HG03565 (cell line): ENCODE data around the gene S100A4.
"Not testable (repeated sequence)": the region's sequence is repeated elsewhere in the genome, so short reads cannot be mapped to it uniquely, and the experiment has no call there.

Experiments
- ATAC-seq: cut with Tn5 transposase; IDR thresholded peaks from one replicate; pipeline ENCODE4 v1.9.1; 2021; ENCODE audit warnings: mild to moderate bottlenecking, moderate library complexity; ENCODE audit not compliant: unreplicated experiment

Gene S100A4

DNA sequence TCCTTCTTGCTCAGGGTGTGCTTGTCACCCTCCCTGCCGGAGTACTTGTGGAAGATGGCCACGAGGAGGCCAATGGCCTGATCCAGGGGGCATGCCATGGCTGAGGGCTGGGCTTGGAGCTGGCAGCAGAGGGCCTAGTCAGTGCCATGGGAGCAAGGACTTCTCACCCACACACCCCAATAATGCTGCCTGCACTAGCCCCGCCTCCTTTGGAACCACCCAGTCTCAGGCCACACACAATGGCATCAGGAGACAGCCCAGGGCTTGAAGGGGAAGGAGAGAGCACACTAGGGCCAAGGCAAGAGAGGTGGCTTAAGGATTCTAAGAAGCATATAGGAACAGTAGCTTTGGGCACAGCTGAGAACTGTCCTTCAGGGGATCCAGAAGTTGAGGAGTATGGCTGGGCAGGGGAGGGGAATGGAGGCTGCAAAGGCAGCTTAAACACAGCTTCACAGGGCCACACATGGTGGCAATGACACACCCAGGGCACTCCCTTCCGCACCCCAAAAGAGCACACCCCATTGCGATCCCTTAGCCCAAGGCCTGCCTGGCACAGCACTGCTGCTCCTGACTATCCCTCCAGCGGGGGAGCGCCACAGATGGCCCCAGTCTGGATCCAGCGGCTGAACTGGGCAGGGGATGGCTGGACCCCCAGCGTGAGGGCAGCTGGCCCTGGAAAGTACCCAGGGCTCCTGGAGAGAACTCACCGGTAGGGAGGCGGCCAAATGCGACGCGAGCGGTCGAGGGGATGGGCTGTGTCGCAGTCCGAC lies 10.2 kb downstream of the S100A4 start, which contains the start of gene S100A6:
Gene S100A6 (minus strand): TSS at position 750 of the 770 bp plus-strand sequence. CDS start 652 bp downstream, at position 98.
- no peak for ATAC-seq

DNA sequence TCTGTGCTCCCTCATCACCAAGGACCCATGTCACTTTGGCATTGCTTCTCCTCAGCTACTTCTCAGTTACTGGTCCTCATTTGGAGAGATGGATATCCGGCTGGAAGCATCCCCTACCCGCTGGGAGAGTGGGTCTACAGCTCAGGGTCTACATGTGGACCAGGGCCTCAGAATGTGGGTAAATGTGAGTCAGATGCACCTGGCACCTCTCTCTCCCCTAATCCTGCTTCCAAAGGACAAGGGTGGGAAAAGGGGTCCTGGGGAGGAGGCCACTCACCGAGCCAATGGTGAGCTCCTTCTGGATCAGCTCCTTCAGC lies 10.7 kb downstream of the S100A4 start:
- ATAC-seq, result no peak

DNA sequence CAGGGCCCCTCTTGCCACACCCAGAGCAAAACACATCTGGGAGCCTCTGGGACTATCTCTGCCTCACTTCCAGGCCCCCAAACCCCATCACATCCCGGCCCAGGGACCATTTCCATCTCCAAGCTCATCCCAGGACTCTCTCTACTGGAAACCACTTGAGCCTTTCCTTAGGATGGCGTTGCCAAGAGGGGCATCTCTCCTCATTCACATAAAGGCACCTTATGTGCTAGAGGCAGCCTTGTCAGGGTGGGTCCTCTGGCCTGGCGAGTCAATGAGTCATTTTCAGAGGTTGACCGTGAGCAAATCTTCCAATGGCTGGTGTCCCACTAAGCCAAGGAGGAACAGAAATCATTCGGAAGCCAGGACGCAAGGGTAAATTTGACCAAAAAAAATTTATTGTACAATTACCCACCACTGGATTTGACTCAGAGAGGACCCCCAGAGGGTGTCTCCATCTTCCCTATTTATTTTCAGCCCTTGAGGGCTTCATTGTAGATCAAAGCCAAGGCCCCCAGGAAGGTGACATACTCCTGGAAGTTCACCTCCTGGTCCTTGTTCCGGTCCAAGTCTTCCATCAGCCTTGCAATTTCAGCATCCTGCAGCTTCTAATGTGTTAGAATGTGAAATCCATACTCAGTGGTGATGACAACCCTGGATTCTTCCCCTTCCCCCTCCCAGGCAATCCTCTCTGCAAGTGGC lies 11.2 kb downstream of the S100A4 start:
- ATAC-seq, result no peak

DNA sequence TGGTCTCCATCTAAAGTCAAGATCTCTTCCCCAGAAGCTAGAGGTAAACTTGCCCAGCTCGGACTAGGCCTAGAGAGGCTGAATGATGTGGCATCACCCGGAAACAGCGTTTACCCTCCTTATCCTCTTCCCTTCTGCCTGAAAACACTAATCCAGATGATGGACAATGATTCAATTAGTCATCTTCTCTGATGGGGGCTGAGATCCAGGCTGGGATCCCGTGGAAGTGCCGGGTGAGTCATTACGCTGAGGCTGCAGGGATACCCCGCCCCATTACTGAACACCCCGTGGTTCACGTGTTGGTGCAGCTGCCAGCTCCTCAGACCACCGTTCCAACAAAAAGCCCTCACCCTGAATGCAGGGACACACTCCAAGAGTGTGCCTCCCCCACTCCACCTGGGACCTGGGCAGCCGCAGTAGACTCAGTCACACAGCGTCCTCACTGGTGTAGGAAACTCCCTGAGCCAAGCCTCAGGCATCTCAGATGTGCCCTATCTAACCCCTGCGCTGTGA lies 11.9 kb downstream of the S100A4 start:
- ATAC-seq, result no peak

DNA sequence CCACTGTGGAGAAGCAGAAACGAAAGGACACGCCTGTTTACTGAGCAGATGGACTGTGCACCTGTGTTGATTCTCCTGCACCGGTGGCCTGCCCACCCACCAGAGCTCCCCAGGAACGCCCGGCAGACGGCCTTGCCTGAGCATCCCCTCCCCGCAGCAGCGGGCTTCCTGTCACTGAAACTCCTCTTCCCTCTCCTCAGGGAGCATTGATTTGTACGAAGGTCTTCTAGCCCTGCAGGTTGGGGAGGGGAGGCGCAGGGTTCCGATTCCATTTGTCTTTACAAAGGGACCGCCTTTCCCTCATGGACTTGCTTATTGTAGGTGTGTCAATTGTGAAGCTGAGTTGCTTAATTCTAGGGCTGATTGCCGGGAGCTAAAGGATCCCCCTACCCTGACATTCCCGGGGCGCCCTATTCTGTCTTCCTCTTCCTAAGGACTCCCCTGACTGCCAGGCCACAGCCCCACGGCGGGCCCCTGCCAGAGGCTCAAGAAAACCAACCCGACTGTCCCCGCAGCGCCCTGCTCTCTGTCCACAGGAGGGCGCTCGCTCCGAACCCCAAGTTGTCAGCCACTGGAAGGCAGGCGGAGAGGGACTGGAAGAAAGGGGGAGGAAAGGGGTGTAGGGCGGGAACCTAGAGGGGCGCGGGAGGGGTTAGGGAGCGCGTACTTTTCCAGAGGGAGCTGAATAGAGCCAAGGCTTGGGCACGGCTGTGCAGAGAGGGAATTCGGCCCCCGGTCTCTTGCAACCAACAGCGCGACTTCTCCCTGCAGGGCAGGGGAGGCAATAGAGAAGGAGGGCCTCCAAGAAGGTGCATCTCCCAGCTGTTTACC lies 12.6 kb downstream of the S100A4 start:
- no peak for ATAC-seq

DNA sequence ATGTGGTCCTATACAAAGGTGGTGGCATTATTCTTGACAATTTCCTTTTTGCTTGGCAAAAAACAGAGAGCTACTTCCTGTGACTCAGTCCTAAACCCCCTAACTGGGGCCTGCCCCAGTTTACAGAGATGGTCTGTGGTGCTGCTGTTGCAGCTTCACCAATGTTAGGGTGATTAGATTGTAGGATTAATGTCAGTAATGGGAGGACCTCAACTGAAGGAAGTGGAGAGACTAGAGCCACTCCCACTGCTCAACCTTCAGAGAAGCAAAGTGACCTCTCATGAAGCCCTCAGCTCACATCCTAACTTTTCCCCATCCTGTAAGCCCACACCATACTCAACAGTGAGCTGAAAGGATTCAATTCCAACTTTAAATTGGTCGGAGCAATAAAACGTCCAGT lies 13.4 kb downstream of the S100A4 start:
- no peak for ATAC-seq

DNA sequence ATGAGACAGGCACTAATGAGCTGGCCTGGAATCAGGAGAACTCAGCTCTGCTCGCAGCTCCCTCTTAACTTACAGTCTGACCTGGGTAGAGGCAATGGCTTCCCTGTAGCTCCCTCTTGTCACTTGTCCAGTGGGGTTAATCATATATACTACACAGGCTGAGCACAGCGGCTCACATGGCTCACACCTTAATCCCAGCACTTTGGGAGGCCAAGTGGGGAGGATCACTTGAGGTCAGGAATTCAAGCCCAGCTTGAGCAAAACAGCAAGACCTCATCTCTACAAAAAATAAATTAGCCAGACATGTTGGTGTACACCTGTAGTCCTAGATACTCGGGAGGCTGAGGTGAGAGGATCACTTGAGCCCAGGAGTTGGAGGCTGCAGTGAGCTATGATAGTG lies 14.0 kb downstream of the S100A4 start:
- ATAC-seq, result no peak

DNA sequence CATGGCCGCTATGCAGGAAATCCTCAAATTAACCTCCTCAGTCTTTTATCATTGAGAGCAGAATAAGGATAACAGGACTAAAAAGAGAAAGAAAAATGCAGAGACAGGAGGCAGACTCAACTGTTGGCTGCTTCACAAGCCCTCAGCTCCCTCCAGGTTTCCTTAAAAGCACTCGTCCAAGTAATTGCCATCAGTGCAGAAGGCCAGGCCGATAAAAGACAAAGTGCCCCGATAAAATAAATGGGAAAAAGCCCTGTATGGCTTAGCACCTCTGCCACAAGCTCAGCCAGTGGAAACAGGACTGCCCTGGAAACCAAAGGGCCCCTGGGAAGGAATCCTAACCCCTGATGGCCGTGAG lies 17.9 kb downstream of the S100A4 start:
- ATAC-seq, result no peak

DNA sequence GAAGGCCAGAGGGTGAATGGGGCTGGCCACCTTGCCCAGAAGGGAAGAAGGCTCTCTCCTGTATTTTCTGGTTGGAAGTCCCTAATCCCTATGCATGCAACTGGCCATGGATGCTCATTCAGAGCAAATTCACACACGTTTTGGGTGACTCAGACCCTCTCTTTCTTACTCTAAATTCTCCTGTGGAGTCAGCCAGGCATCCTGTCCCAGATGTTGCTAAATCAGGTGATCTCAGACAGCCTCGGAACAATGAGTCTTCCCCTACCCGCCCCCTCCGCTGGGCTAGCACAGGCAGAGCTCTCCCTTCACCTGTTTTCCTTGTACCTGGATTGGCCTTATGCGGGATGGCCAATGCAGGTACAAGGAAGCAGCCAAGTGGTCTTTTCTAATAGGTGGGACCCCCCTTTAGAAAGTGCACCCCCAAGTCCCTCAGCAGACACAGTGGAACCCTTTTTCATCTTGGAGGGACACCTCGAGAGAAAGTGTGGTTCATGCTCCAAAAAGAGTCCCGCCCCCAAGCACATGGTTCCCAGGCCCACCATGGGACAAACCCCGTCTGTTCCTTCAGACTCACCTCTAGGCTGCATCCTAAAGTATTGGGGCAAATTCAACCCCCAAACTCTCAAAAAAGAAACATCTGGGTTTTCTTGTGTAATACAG lies 18.5 kb downstream of the S100A4 start:
- no peak for ATAC-seq

DNA sequence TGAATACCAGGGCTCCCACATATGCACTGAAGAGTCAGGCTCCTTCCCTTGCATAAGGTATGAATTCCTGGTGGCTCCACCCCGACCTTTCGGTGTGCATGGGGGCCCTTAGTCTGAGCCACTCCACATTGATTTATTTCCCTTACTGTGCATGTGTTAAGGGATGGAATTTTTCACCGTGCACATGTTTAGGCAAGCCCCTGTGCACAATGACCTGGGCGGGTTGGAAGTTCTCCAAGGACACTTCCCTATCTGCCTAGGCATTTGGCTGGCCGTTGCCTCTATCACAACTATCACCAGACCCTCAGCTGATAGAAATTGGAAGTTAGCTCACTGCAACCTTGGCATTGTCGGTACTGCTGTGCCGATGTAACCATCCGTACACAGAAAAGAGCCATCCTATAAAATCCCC lies 19.5 kb downstream of the S100A4 start:
- no peak for ATAC-seq

DNA sequence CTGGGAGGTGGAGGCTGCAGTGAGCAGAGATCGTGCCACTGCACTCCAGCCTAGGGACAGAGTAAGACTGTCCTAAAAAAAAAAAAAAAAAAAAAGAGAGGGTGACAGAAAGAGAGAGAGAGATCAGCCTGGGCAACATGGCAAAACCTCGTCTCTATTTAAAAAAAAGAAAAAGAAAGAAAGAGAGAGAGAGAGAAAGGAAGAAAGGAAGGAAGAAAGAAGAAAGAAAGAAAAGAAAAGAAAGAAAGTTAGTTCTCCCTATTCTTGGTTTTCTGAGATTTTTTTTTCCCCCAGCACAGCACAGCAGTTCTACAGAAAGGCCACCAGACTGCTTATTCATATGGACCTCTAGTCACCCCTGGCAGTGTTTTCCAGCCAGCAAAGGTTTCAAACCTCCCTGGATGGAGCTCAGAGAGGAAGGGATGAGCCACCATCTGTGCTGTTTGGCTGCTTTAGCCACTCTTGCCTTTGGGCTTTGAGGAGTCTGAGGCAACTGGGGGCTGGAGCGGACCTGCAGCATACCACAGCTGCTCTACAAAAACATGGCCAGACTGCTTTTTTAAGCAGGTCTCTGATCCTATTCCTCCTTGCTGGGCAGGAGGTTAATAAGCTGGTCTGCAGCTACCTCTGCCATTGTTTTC lies 20.4 kb downstream of the S100A4 start:
- ATAC-seq, result no peak

DNA sequence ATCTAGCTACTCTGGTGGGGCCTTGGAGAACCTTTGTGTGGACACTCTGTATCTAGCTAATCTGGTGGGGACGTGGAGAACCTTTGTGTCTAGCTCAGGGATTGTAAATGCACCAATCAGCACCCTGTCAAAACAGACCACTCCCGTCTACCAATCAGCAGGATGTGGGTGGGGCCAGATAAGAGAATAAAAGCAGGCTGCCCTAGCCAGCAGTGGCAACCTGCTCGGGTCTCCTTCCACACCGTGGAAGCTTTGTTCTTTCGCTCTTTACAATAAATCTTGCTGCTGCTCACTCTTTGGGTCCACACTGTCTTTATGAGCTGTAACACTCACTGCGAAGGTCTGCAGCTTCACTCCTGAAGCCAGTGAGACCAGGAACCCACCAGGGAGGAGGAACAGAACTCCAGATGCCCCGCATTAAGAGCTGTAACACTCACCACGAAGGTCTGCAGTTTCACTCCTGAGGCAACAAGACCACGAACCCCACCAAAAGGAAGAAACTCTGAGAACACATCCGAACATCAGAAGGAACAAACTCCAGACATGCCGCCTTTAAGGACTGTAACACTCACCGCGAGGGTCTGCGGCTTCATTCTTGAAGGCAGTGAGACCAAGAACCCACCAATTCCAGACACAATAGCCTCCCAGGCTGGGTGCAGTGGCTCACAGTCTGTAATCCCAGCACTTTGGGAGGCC lies 23.1 kb downstream of the S100A4 start:
- not testable (repeated sequence) for ATAC-seq

DNA sequence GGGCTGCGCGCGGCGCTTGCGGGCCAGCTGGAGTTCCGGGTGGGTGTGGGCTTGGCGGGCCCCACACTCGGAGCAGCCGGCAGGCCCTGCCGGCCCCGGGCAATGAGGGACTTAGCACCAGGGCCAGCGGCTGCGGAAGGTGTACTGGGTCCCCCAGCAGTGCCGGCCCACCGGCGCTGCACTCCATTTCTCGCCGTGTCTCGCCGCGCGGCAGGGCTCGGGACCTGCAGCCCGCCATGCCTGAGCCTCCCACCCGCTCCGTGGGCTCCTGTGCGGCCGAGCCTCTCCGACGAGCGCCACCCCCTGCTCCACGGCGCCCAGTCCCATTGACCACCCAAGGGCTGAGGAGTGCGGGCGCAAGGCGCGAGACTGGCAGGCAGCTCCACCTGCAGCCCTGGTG lies 23.8 kb downstream of the S100A4 start:
- not testable (repeated sequence) for ATAC-seq

DNA sequence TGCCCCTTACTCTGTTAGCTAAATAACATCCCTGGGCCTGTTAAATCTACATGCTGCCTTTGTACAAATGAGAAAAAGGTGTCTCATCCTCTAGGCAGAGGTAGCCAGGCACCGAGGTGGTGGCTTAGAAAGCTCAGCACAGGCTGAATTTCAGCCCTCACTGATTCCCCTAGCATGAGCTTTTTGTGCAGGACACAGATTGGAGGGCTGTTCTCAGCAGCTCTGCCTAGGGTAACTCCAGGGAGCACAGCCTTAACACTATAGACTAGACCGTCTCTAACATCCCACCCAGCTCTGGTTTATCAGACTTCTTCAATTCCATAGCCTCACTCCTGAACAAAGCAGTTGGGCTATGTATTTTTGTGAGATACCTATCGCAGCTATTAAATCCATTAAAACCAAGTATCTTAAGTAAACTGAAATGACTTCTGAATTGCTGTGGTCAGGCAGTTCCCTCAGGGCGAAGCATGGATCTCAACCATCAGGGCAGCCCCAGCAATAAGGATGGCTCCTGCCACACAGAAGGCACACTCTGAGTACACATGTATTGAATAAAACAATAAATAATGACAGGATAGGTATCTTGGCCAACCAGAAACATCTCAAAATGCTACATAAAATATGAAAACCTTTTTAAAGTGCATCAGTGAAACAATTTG lies 24.7 kb downstream of the S100A4 start:
- ATAC-seq, result no peak

DNA sequence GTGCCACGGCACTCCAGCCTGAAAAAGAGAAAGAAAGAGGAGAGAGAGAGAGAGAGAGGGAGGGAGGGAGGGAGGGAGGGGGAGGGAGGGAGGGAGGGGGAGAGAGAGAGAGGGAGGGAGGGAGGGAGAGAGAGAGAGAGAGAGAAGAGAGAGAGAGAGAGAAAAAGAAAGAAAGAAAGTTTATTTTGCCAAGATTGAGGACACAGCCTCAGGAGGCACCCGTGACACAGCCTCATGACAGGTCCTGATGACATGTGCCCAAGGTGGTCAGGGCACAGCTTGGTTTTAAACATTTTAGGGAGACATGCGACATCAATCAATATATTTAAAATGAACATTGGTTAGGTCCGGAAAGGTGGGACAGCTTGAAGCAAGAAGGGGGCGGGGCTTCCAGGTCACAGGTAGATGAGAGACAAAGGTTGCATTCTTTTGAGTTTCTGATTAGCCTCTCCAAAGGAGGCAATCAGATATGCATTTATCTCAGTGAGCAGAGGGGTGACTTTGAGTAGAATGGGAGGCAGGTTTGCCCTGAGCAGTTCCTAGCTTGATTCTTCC lies 25.4 kb downstream of the S100A4 start:
- not testable (repeated sequence) for ATAC-seq

DNA sequence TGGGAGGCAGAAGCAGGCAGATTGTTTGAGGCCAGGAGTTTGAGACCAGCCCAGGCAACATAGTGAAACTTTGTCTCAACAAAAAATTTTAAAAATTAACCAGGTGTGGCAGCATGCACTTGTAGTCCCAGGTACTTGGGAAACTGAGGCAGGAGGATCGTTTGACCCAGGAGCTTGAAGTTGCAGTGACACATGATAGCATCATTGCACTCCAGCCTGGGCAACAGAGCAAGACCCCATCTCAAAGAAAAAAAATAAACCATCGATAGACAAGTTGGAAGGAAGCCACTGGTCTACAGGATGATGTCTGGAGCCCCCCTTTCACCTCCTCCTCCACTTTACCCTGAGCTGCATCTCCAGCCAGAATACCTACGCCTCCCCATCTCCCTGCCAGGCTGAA lies 26.4 kb downstream of the S100A4 start:
- no peak for ATAC-seq

DNA sequence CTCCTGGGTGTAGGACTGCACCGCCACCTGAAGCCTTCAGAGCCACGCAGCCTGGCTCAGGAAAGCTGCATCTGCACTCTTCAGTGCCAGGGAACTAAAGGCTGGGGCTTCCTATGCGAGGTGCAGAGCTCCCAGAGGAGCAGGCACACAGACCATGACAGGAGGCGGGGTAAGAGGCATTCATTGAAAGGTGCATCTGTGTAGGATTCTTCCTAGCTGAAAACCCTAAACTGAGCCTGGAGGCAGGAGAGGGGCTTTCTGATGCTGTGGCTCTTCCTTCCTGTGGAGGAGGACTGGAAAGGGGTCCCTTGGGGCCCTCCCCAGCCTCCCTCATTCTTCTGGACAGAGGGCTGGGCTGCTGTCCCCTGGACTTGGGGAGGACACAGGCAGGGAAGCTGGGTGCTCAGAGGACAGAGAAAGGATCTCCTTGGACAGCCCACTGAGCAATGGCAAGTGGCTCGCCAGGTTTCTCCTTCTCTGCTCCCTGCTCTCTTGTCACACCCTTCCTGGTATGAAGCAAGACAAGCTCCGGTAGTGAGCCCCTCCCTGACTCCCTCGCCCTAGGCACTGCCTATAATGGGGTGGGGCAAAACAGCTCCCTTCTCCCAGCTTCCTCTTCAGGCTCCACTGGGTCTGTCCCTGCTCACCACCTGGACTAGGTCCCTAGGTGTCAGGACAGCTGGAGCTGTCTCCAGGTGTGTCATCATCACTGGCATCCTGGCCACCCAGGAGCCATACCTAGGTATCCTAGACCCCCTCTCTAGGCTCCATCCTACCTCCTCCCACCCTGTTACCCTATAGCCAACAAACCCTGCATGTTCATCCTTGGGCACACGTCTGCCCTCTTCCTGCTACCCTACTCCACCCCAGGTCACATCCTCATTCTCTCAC lies 29.9 kb downstream of the S100A4 start:
- ATAC-seq, result no peak

DNA sequence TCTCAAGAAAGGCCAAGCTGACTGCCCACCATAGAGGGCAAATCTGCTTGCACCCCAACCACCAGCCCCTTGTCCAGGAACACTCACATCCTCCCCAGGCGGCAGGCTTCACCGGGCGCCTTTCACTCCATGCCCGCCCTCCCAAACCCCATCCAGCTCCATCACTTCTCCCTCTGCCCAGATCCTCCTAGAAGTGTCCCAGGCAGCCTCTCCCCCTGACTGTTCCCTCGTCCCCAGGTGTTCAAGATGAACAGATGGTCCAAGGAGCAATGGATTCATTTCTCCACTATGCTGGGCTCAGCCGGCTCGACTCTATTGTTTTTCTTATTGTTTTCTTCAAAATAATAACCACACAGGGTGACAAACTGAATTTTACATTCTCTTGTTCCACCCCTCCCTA lies 31.9 kb downstream of the S100A4 start:
- ATAC-seq, result no peak
